B cell (primary cell): ENCODE measurements around the gene QRFPR. TPM values are rescaled to one million over a fixed set of nuclear protein-coding genes. Genes with fewer than 3 reads are reported as not detected.

ENCODE experiments used
- ATAC-seq: fragments of 200-7000 bp; cut with Tn5 transposase; one replicate; pipeline ENCODE4 v1.10.0; 2021; ENCODE audit warnings: low read depth, mild to moderate bottlenecking, moderate number of reproducible peaks, moderate library complexity
- CTCF ChIA-PET: fragments of 350-600 bp; sonication (Branson Sonifier 250); formaldehyde crosslinking; loops from one replicate; lab custom pipeline; 2021; ENCODE audit warnings: antibody characterized with exemption, inconsistent platforms; lab: Charles Lee
- POLR2A ChIA-PET: fragments of 350-600 bp; sonication (Branson Sonifier 250); formaldehyde crosslinking; loops from one replicate; lab custom pipeline; 2021; ENCODE audit warnings: antibody characterized with exemption; lab: Charles Lee
- DNase-seq: peaks from one replicate; pipeline ENCODE4 v3.0.0; 2013
- H2AFZ ChIP-seq: 2 replicates; pipeline ENCODE4 v1.6.1; 2012; ENCODE audit warnings: mild to moderate bottlenecking, low read depth, low read length; ENCODE audit not compliant: insufficient read depth, poor library complexity, severe bottlenecking
- H3K27ac ChIP-seq, 2 donors: 1 replicate in 1 of 2; 2 replicates in 1 of 2; pipeline ENCODE4 v1.5.1; 2012 to 2013; ENCODE audit warnings: low read length in 2 of 2, mild to moderate bottlenecking in 2 of 2, moderate library complexity in 1 of 2
- H3K27me3 ChIP-seq, 4 experiments: fragments of 200-600 bp in 1 of 4; sonication (generic) in 1 of 4; replicated peaks in 1 of 4; 1 replicate in 2 of 4; 2 replicates in 2 of 4; pipeline versions ENCODE4 v1.6.1 to v1.7.0; 2013 to 2016; ENCODE audit warnings: low read length in 3 of 4, mild to moderate bottlenecking in 2 of 4, mixed read lengths in 1 of 4, moderate library complexity in 1 of 4; ENCODE audit not compliant: insufficient read depth in 4 of 4, control insufficient read depth in 3 of 4; ENCODE audit errors: control extremely low read depth in 1 of 4
- H3K36me3 ChIP-seq, 2 experiments: replicated peaks in 1 of 2; 1 replicate in 1 of 2; 2 replicates in 1 of 2; pipeline versions ENCODE4 v1.6.1 to v1.7.1; 2013; ENCODE audit warnings: low read length in 1 of 2; ENCODE audit not compliant: insufficient read depth in 2 of 2, control insufficient read depth in 1 of 2; ENCODE audit errors: control extremely low read depth in 1 of 2, extremely low read depth in 1 of 2
- H3K4me1 ChIP-seq, 2 donors: fragments of 200-600 bp in 1 of 2; sonication (generic) in 1 of 2; 1 replicate in 1 of 2; 2 replicates in 1 of 2; pipeline versions ENCODE4 v1.5.1 to v1.6.1; 2013 to 2017; ENCODE audit warnings: low read length in 2 of 2; ENCODE audit not compliant: control insufficient read depth in 2 of 2, insufficient read depth in 2 of 2
- H3K4me2 ChIP-seq: replicated peaks from 2 replicates; pipeline ENCODE3; 2012; ENCODE audit warnings: mild to moderate bottlenecking, low read depth, low read length; ENCODE audit not compliant: poor library complexity, severe bottlenecking
- H3K4me3 ChIP-seq, 5 experiments: fragments of 200-600 bp in 1 of 5; sonication (generic) in 1 of 5; 1 replicate in 3 of 5; 2 replicates in 2 of 5; pipeline versions ENCODE4 v1.5.1 to v1.7.0; 2011 to 2016; ENCODE audit warnings: low read length in 4 of 5, mild to moderate bottlenecking in 4 of 5, low read depth in 2 of 5, control low read depth in 1 of 5, moderate library complexity in 1 of 5; ENCODE audit not compliant: insufficient read depth in 1 of 5; ENCODE audit errors: control extremely low read depth in 1 of 5, extremely low read depth in 1 of 5
- H3K79me2 ChIP-seq: fragments of 200-600 bp; sonication (generic); one replicate; pipeline ENCODE4 v1.6.0; 2016; ENCODE audit warnings: low read length; ENCODE audit not compliant: control insufficient read depth, insufficient read depth
- H3K9ac ChIP-seq: fragments of 200-600 bp; sonication (generic); 2 replicates; pipeline ENCODE4 v1.6.1; 2017; ENCODE audit warnings: mild to moderate bottlenecking, low read length, moderate library complexity
- H3K9me3 ChIP-seq, 3 donors: one replicate each; pipeline versions ENCODE4 v1.6.1 to v1.7.1; 2013; ENCODE audit warnings: low read length in 2 of 3; ENCODE audit not compliant: control insufficient read depth in 2 of 3, insufficient read depth in 1 of 3; ENCODE audit errors: control extremely low read depth in 1 of 3
- H4K20me1 ChIP-seq: 2 replicates; pipeline ENCODE4 v1.6.0; 2012; ENCODE audit warnings: mild to moderate bottlenecking, low read length; ENCODE audit not compliant: insufficient read depth, control insufficient read depth, poor library complexity, severe bottlenecking
- H3K27ac Mint-ChIP-seq: one replicate; pipeline ENCODE4 v1.8.0; 2021; ENCODE audit warnings: mixed read lengths
- H3K27me3 Mint-ChIP-seq: one replicate; pipeline ENCODE4 v1.8.0; 2021; ENCODE audit warnings: mixed read lengths
- H3K4me1 Mint-ChIP-seq: one replicate; pipeline ENCODE4 v1.8.0; 2021; ENCODE audit warnings: mixed read lengths
- H3K4me3 Mint-ChIP-seq: one replicate; pipeline ENCODE4 v1.8.0; 2021; ENCODE audit warnings: mixed read lengths
- H3K9me3 Mint-ChIP-seq: one replicate; pipeline ENCODE4 v1.8.0; 2022; ENCODE audit warnings: mixed read lengths; ENCODE audit not compliant: insufficient read depth
- CTCF ChIP-seq: fragments of 200-600 bp; IDR thresholded peaks from one replicate; pipeline ENCODE4 v1.8.0; 2022; ENCODE audit warnings: antibody characterized with exemption, mild to moderate bottlenecking
- EZH2 ChIP-seq: IDR thresholded peaks from 2 replicates; pipeline ENCODE4 v1.6.1; 2012; ENCODE audit warnings: borderline replicate concordance, low read depth, mild to moderate bottlenecking, moderate library complexity, low read length; ENCODE audit not compliant: insufficient read depth, poor library complexity, severe bottlenecking
- WGBS: methylation state at CpG from one replicate; pipeline ENCODE4 v1.1.5; 2013; ENCODE audit warnings: missing lambda C conversion rate; ENCODE audit not compliant: insufficient coverage; 5-methylcytosine and 5-hydroxymethylcytosine counted together
- intact Hi-C: fragments of 100-400 bp; cut with micrococcal nuclease; formaldehyde crosslinking; loops from one replicate; pipeline ENCODE4 v1.10.0; 2022
- polyA plus RNA-seq: library from polyadenylated mRNA; depleted of rRNA; stranded (reverse); fragments of >200 nt; gene quantifications from 2 replicates; pipeline ENCODE4 v1.2.3, GENCODE V29; 2012
- total RNA-seq, 2 donors: library from RNA; stranded (reverse); fragments of 120-200 nt in 1 of 2; gene quantifications; 1 replicate in 1 of 2; 2 replicates in 1 of 2; pipeline versions ENCODE4 v1.2.3 to v1.2.4, GENCODE V29; 2013 to 2022

QRFPR gene
- total and polyA plus RNA-seq, 2 donors (not counting 1 experiment from before 2014, with no cell fraction given), result not detected

GRCh38 chr4:121377076-121377475 is 3.7 kb downstream of the QRFPR start:
- peaks cover 37% of the 10 kb centered on the region for H3K27me3 Mint-ChIP-seq
- no peak overlapping the region for H3K27ac Mint-ChIP-seq
- Histone ChIP-seq H3K4me2 (no peak overlapping the region), H3K9ac (no peak overlapping the region), H3K4me3 (no peak overlapping the region), H3K27ac (no peak overlapping the region), H4K20me1 (no peaks in the 10 kb centered on the region), H3K4me1 (no peaks in the 10 kb centered on the region), H3K79me2 (no peaks in the 10 kb centered on the region), H3K36me3 (no peaks in the 10 kb centered on the region), H3K27me3 (peaks cover 0 to 18% (median 6%) of the 10 kb centered on the region in 4 experiments), H3K9me3 (peaks cover 0 to 11% (median 0%) of the 10 kb centered on the region in 3 donors), H2AFZ (no peak overlapping the region)
- intact Hi-C loops, result no loop called here
- no peaks in the 10 kb centered on the region for H3K4me1 Mint-ChIP-seq
- ATAC-seq (no peak), DNase-seq (no peak)
- WGBS, result no CpG with 5 or more reads among the region's 2 CpGs
- no peak overlapping the region for H3K4me3 Mint-ChIP-seq
- H3K9me3 Mint-ChIP-seq, result no peaks in the 10 kb centered on the region
- TF ChIP-seq CTCF (no peak), EZH2 (no peak)
- ChIA-PET POLR2A (no interaction called here), CTCF (no interaction called here)

GRCh38 chr4:121376556-121376955 is 4.3 kb downstream of the QRFPR start:
- TF ChIP-seq CTCF (no peak), EZH2 (no peak)
- Histone ChIP-seq H3K27me3 (peaks cover 0 to 18% (median 6%) of the 10 kb centered on the region in 4 experiments), H4K20me1 (no peaks in the 10 kb centered on the region), H3K79me2 (no peaks in the 10 kb centered on the region), H3K4me1 (no peaks in the 10 kb centered on the region), H2AFZ (no peak overlapping the region), H3K9ac (no peak overlapping the region), H3K4me2 (no peak overlapping the region), H3K27ac (no peak overlapping the region), H3K36me3 (no peaks in the 10 kb centered on the region), H3K4me3 (no peak overlapping the region), H3K9me3 (peaks cover 0 to 11% (median 0%) of the 10 kb centered on the region in 3 donors)
- Mint-ChIP-seq H3K4me3 (no peak overlapping the region), H3K9me3 (no peaks in the 10 kb centered on the region), H3K27ac (no peak overlapping the region), H3K27me3 (peaks cover 32% of the 10 kb centered on the region), H3K4me1 (no peaks in the 10 kb centered on the region)
- ATAC-seq (no peak), DNase-seq (no peak)
- intact Hi-C loops, result no loop called here
- ChIA-PET POLR2A (no interaction called here), CTCF (no interaction called here)
- WGBS, result no CpG with 5 or more reads among the region's 2 CpGs
